Mesenchymal stem cell (in vitro differentiated cells and primary cell): Measurements from ENCODE around the gene EIF4EBP2.
A peak's percentile ranks its signal among the peaks of the same experiment; 100 is the strongest.

Experiments
- DNase-seq: peaks from one replicate; pipeline ENCODE4 v3.0.0-alpha.2; 2013
- H2AFZ ChIP-seq: one replicate; pipeline ENCODE4 v1.6.1; 2013; ENCODE audit warnings: low read depth, mild to moderate bottlenecking, control low read depth, inconsistent platforms, low read length, moderate library complexity
- H2AK5ac ChIP-seq: 2 replicates; pipeline ENCODE4 v1.6.1; 2013; ENCODE audit warnings: low read length, moderate library complexity, mild to moderate bottlenecking, inconsistent platforms; ENCODE audit not compliant: severe bottlenecking
- H2BK120ac ChIP-seq: one replicate; pipeline ENCODE4 v1.6.1; 2013; ENCODE audit warnings: low read depth, mild to moderate bottlenecking, inconsistent platforms, low read length, moderate library complexity
- H2BK12ac ChIP-seq, 2 experiments: one replicate each; pipeline ENCODE4 v1.6.1; 2013; ENCODE audit warnings: inconsistent platforms in 2 of 2, low read length in 2 of 2, mild to moderate bottlenecking in 2 of 2, moderate library complexity in 2 of 2, control low read depth in 1 of 2
- H2BK15ac ChIP-seq: one replicate; pipeline ENCODE4 v1.6.1; 2013; ENCODE audit warnings: mild to moderate bottlenecking, low read depth, inconsistent platforms; ENCODE audit not compliant: poor library complexity, severe bottlenecking
- H2BK5ac ChIP-seq: 2 replicates; pipeline ENCODE4 v1.6.1; 2013; ENCODE audit warnings: low read depth, mild to moderate bottlenecking, low read length, control low read depth, inconsistent platforms; ENCODE audit not compliant: poor library complexity, severe bottlenecking
- H3K14ac ChIP-seq, 2 experiments: one replicate each; pipeline ENCODE4 v1.6.1; 2013; ENCODE audit warnings: inconsistent platforms in 2 of 2, low read length in 2 of 2, control low read depth in 1 of 2, mild to moderate bottlenecking in 1 of 2, moderate library complexity in 1 of 2
- H3K18ac ChIP-seq, 2 experiments: one replicate each; pipeline ENCODE4 v1.6.1; 2013; ENCODE audit warnings: inconsistent platforms in 2 of 2, low read length in 2 of 2, control low read depth in 1 of 2, low read depth in 1 of 2, mild to moderate bottlenecking in 1 of 2
- H3K23ac ChIP-seq, 2 experiments: one replicate each; pipeline ENCODE4 v1.6.1; 2013; ENCODE audit warnings: inconsistent platforms in 2 of 2, low read length in 2 of 2, mild to moderate bottlenecking in 2 of 2, moderate library complexity in 2 of 2, control low read depth in 1 of 2
- H3K27ac ChIP-seq: 2 replicates; pipeline ENCODE4 v1.5.1; 2013; ENCODE audit warnings: mild to moderate bottlenecking, moderate library complexity, low read length, control low read depth, inconsistent platforms; ENCODE audit not compliant: poor library complexity, severe bottlenecking
- H3K27me3 ChIP-seq, 2 experiments: 2 replicates each; pipeline versions ENCODE4 v1.6.1 to v1.7.0; 2013; ENCODE audit warnings: low read length in 2 of 2, mild to moderate bottlenecking in 2 of 2, moderate library complexity in 2 of 2, control low read depth in 1 of 2, inconsistent platforms in 1 of 2; ENCODE audit not compliant: control insufficient read depth in 1 of 2, insufficient read depth in 1 of 2
- H3K36me3 ChIP-seq, 2 experiments: 2 replicates each; pipeline versions ENCODE4 v1.6.1 to v1.7.0; 2013; ENCODE audit warnings: low read length in 2 of 2, control low read depth in 1 of 2, inconsistent platforms in 1 of 2, low read depth in 1 of 2, mild to moderate bottlenecking in 1 of 2; ENCODE audit not compliant: insufficient read depth in 2 of 2, control insufficient read depth in 1 of 2
- H3K4ac ChIP-seq, 2 experiments: one replicate each; pipeline ENCODE4 v1.6.1; 2013; ENCODE audit warnings: inconsistent platforms in 2 of 2, low read length in 2 of 2, mild to moderate bottlenecking in 2 of 2, moderate library complexity in 2 of 2, control low read depth in 1 of 2, low read depth in 1 of 2
- H3K4me1 ChIP-seq: 2 replicates; pipeline ENCODE4 v1.6.1; 2013; ENCODE audit warnings: low read depth, low read length, control low read depth; ENCODE audit not compliant: control insufficient read depth, insufficient read depth
- H3K4me2 ChIP-seq: 2 replicates; pipeline ENCODE4 v1.6.1; 2013; ENCODE audit warnings: low read length, mild to moderate bottlenecking, inconsistent platforms; ENCODE audit not compliant: poor library complexity, severe bottlenecking
- H3K4me3 ChIP-seq, 2 experiments: 2 replicates each; pipeline versions ENCODE4 v1.5.1 to v1.7.0; 2013; ENCODE audit warnings: low read length in 2 of 2, mild to moderate bottlenecking in 2 of 2, control low read depth in 1 of 2, low read depth in 1 of 2; ENCODE audit not compliant: insufficient read depth in 1 of 2
- H3K79me1 ChIP-seq: replicated peaks from 2 replicates; pipeline ENCODE4 v1.6.1; 2013; ENCODE audit warnings: mild to moderate bottlenecking, control low read depth, low read length, inconsistent platforms; ENCODE audit not compliant: poor library complexity, severe bottlenecking
- H3K9ac ChIP-seq: 2 replicates; pipeline ENCODE4 v1.7.0; 2013; ENCODE audit warnings: mild to moderate bottlenecking, low read length, moderate library complexity
- H3K9me3 ChIP-seq: 2 replicates; pipeline ENCODE4 v1.7.0; 2013; ENCODE audit warnings: mild to moderate bottlenecking, low read length; ENCODE audit not compliant: control insufficient read depth
- H4K8ac ChIP-seq: one replicate; pipeline ENCODE4 v1.6.1; 2013; ENCODE audit warnings: inconsistent platforms, mild to moderate bottlenecking, low read length, moderate library complexity
- H4K91ac ChIP-seq: one replicate; pipeline ENCODE4 v1.6.1; 2013; ENCODE audit warnings: mild to moderate bottlenecking, low read length, inconsistent platforms
- WGBS: methylation state at CpG from one replicate; pipeline ENCODE4 v1.1.7; 2013; ENCODE audit warnings: mixed read lengths; 5-methylcytosine and 5-hydroxymethylcytosine counted together

EIF4EBP2 gene

DNA sequence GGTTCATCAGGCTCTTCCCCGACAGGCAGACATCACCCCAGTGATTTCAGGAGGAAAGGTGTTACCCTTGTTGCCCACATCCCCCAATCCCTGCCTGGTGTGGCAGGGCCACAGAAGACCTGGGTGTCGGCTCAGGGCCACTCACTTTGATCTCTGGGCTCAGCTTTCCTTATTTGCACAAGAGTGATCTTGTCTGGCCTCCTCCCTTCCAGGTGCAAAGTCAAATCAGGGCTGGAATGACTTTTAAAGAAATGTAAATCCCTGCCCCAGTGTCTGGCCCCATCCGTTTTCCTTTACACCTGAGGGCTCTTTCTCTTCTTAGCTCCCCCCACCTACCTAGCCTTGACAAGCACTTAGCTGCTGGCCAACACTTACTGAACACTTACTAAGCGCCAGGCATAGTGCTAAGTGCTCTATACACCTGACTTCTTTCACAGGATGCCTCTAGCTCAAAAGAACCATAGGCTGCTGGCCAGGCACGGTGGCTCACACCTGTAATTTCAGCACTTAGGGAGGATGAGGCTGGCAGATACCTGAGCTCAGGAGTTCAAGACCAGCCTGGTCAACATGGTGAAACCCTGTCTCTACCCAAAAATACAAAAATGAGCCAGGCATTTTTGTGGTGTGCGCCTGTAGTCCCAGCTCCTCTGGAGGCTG, 38.5 kb downstream of the EIF4EBP2 start:
- Histone ChIP-seq H3K4ac (no peak overlapping the region), H2BK5ac (no peak overlapping the region), H3K27me3 (peaks cover 65 to 70% of the 10 kb centered on the region in 2 experiments), H3K23ac (no peak overlapping the region), H2BK15ac (no peak overlapping the region), H3K4me3 (no peak overlapping the region), H3K18ac (no peak overlapping the region), H3K27ac (no peak overlapping the region), H2BK120ac (no peak overlapping the region), H3K14ac (no peak overlapping the region), H2AK5ac (no peak overlapping the region), H3K4me2 (no peak overlapping the region), H2BK12ac (no peak overlapping the region), H3K36me3 (peaks cover 0 to 3% of the 10 kb centered on the region in 2 experiments), H4K91ac (no peak overlapping the region), H4K8ac (no peak overlapping the region), H3K9me3 (no peaks in the 10 kb centered on the region), H3K9ac (no peak overlapping the region), H3K4me1 (peaks cover 15% of the 10 kb centered on the region), H2AFZ (no peak overlapping the region), H3K79me1 (no peaks in the 10 kb centered on the region)
- DNase-seq, result no peak
- 29% methylated on average over 6 of the region's 6 CpGs for WGBS

DNA sequence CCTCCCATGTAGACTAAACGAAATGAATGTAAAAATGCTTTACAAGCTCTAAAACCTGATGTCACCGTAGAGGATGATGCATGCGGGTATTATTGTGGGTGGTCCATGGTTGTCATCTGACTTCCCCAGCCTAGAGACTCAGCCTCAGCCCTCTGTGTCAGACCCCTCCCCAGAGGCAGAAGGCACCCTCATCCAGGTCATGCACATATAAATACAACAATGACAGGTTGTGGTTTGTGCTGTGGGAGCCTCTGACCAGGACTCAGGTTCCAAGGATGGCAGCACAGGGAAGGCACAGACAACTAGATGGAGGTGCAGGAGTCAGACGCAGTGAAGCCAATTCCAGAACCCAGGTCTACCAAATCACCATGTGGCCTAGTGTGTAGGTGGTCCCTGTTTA, 40.8 kb downstream of the EIF4EBP2 start:
- H3K14ac ChIP-seq, result no peak overlapping the region
- DNase-seq, result no peak
- H4K8ac ChIP-seq, result no peak overlapping the region
- H3K4me3 ChIP-seq, result no peak overlapping the region
- peaks cover 48 to 56% of the 10 kb centered on the region in 2 experiments for H3K27me3 ChIP-seq
- no peak overlapping the region for H3K9ac ChIP-seq
- H3K23ac ChIP-seq, result no peak overlapping the region
- H3K9me3 ChIP-seq, result no peaks in the 10 kb centered on the region
- WGBS, result 100% methylated on average over 4 of the region's 4 CpGs
- peaks cover 15% of the 10 kb centered on the region for H3K4me1 ChIP-seq
- H2AK5ac ChIP-seq, result no peak overlapping the region
- no peak overlapping the region for H3K27ac ChIP-seq
- H2BK5ac ChIP-seq, result no peak overlapping the region
- no peak overlapping the region for H4K91ac ChIP-seq
- no peak overlapping the region for H2BK12ac ChIP-seq
- no peak overlapping the region for H2BK15ac ChIP-seq
- H3K79me1 ChIP-seq, result no peaks in the 10 kb centered on the region
- no peak overlapping the region for H3K18ac ChIP-seq
- H2AFZ ChIP-seq, result no peak overlapping the region
- peaks cover 0 to 3% of the 10 kb centered on the region in 2 experiments for H3K36me3 ChIP-seq
- no peak overlapping the region for H3K4ac ChIP-seq
- H2BK120ac ChIP-seq, result no peak overlapping the region
- no peak overlapping the region for H3K4me2 ChIP-seq

- H2BK120ac ChIP-seq, result no peak overlapping the region
- no peak overlapping the region for H2BK5ac ChIP-seq
- H3K36me3 ChIP-seq, result no peaks in the 10 kb centered on the region
- H2AFZ ChIP-seq, result no peak overlapping the region
- no peak overlapping the region for H3K4ac ChIP-seq
- WGBS, result 30% methylated on average over 6 of the region's 8 CpGs
- H3K14ac ChIP-seq, result no peak overlapping the region
- H2BK12ac ChIP-seq, result no peak overlapping the region
- no peak overlapping the region for H4K8ac ChIP-seq
- no peaks in the 10 kb centered on the region for H3K9me3 ChIP-seq
- no peaks in the 10 kb centered on the region for H3K79me1 ChIP-seq
- peaks cover 13% of the 10 kb centered on the region for H3K4me1 ChIP-seq
- H3K4me2 ChIP-seq, result no peak overlapping the region
- no peak overlapping the region for H4K91ac ChIP-seq
- DNase-seq, result peak; percentile 74
- H2BK15ac ChIP-seq, result no peak overlapping the region
- H3K4me3 ChIP-seq, result no peak overlapping the region
- no peak overlapping the region for H3K27ac ChIP-seq
- H3K23ac ChIP-seq, result no peak overlapping the region
- H2AK5ac ChIP-seq, result no peak overlapping the region
- H3K9ac ChIP-seq, result no peak overlapping the region
- H3K27me3 ChIP-seq, result peaks cover 36 to 51% of the 10 kb centered on the region in 2 experiments
- H3K18ac ChIP-seq, result no peak overlapping the region
These were observed 42.0 kb downstream of the EIF4EBP2 start for GRCh38 chr10:70445718-70446657.

DNA sequence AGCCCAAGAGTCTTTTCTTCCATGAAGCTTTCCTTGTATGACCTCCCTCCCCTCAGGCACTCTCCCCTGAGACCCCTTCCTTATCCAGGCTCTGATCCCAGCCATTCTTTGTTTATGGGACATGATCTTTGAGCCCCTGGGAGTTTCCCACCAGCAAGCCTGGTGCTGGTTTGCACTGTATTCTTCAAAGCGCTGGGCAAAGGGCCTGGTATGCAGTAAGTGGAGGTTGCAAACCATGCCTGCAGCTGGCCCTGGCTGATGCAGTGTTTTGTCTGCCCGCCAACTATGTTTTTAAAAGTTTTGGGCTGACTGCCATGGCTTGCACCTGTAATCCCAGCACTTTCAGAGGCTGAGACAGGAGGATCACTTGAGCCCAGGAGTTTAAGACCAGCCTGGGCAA, 44.3 kb downstream of the EIF4EBP2 start:
- Histone ChIP-seq H3K14ac (no peak overlapping the region), H3K9ac (no peak overlapping the region), H2AK5ac (no peak overlapping the region), H3K4ac (no peak overlapping the region), H3K23ac (no peak overlapping the region), H2BK120ac (no peak overlapping the region), H3K27me3 (peaks cover 13 to 32% of the 10 kb centered on the region in 2 experiments), H3K4me2 (no peak overlapping the region), H4K91ac (no peak overlapping the region), H4K8ac (no peak overlapping the region), H2BK5ac (no peak overlapping the region), H3K4me3 (no peak overlapping the region), H3K9me3 (no peaks in the 10 kb centered on the region), H3K4me1 (peaks cover 7% of the 10 kb centered on the region), H3K79me1 (no peaks in the 10 kb centered on the region), H2AFZ (no peak overlapping the region), H3K36me3 (no peaks in the 10 kb centered on the region), H3K27ac (no peak overlapping the region), H2BK15ac (no peak overlapping the region), H3K18ac (no peak overlapping the region), H2BK12ac (no peak overlapping the region)
- DNase-seq, result no peak
- WGBS, result 82% methylated on average over 2 of the region's 2 CpGs
